ENCODE results near the gene BANK1. TPM values are rescaled to one million over a fixed set of nuclear protein-coding genes. Genes with fewer than 3 reads are reported as not detected.

Gene BANK1
- total and polyA plus RNA-seq, 12 donors, result 1.5 to 10.3 (median 5.1) TPM

DNA sequence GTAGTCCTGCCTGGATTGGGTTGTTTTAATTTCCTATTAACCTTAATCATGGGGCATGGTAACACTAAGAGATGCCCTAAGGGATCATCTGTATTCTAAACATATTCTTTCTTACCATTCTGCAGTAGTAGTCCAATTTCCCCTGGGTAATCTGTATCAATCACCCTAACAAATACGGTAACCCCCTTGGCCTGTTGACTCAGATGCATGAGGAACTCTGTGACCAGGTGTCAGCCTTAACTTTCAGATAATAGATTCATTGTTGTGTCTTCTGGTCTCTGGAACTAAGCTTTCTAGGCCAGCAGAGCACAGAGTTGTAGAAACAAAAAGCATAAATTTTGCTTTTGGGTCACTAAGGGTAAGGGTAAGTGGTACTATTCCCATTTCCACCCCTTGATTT lies 13.1 kb upstream of the BANK1 start:
- Histone ChIP-seq H3K4me3 (no peak overlapping the region), H3K27ac (no peak overlapping the region), H3K4me1 (replicated peaks in 1 of 2) (no peaks in the 10 kb centered on the region), H3K27me3 (no peaks in the 10 kb centered on the region), H3K9me3 (replicated peaks in 1 of 3) (no peaks in the 10 kb centered on the region), H3K36me3 (replicated peaks in 1 of 2) (no peaks in the 10 kb centered on the region)
- DNase-seq, result no peak
- intact Hi-C loops (cut with DNase I), result no loop called here
- TF ChIP-seq, protein P1, sequence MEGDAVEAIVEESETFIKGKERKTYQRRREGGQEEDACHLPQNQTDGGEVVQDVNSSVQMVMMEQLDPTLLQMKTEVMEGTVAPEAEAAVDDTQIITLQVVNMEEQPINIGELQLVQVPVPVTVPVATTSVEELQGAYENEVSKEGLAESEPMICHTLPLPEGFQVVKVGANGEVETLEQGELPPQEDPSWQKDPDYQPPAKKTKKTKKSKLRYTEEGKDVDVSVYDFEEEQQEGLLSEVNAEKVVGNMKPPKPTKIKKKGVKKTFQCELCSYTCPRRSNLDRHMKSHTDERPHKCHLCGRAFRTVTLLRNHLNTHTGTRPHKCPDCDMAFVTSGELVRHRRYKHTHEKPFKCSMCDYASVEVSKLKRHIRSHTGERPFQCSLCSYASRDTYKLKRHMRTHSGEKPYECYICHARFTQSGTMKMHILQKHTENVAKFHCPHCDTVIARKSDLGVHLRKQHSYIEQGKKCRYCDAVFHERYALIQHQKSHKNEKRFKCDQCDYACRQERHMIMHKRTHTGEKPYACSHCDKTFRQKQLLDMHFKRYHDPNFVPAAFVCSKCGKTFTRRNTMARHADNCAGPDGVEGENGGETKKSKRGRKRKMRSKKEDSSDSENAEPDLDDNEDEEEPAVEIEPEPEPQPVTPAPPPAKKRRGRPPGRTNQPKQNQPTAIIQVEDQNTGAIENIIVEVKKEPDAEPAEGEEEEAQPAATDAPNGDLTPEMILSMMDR (IDR thresholded peaks at IDR 0.05), result no peak
- TF ChIP-seq POLR2A (IDR thresholded peaks at IDR 0.05), result no peak
- 79 to 93% (median 88%) methylated on average over 1 of the region's 1 CpG for WGBS, 4 donors

DNA sequence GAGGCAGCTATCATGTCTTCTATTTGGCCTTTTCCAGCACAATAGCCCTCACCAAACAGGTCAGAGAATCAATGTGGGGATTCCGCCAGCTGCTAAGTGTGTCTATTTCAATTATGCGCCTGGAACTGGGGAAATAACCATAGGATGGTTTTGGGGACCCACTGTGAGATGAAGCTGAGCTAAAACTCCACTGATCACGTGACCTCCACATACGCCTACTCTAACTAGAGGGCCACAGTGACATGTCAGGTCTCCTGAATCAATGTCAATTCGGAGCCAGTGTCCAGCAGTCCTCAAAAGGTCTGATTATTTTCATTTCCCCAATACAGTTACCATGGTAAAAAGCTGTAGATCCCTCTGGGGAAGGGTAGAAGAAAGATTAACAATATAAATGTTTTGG lies 10.2 kb upstream of the BANK1 start:
- no peaks in the 10 kb centered on the region for H3K27me3 ChIP-seq
- 88 to 93% (median 91%) methylated on average over 5 of the region's 5 CpGs for WGBS, 4 donors
- no peak for TF ChIP-seq POLR2A (IDR thresholded peaks at IDR 0.05)
- DNase-seq, result no peak
- H3K9me3 ChIP-seq (replicated peaks in 1 of 3), result no peaks in the 10 kb centered on the region
- intact Hi-C loops (cut with DNase I), result no loop called here
- no peaks in the 10 kb centered on the region for H3K4me1 ChIP-seq (replicated peaks in 1 of 2)
- no peak overlapping the region for H3K4me3 ChIP-seq
- no peaks in the 10 kb centered on the region for H3K36me3 ChIP-seq (replicated peaks in 1 of 2)
- no peak overlapping the region for H3K27ac ChIP-seq

DNA sequence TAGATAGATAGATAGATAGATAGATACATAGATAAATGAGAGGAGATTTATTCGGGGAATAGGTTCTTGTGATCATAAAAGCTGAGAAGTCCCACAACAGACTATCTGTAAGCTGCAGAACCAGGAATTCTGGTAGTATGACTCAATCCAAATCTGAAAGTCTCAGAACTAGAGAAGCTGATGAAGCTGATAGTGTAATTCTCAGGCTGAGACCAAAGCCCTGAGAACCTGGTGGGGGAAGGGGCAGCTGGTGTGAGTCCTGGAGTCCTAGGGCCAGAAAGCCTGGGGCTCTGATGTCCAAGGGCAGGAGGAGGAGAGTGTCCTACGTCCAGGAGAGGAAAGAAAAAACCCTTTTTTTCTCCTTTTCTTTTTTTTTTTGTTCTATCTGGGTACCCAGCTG lies 8.0 kb upstream of the BANK1 start:
- TF ChIP-seq, protein P1 (IDR thresholded peaks at IDR 0.05), result no peak
- TF ChIP-seq POLR2A (IDR thresholded peaks at IDR 0.05), result no peak
- Histone ChIP-seq H3K9me3 (replicated peaks in 1 of 3) (no peaks in the 10 kb centered on the region), H3K36me3 (replicated peaks in 1 of 2) (no peaks in the 10 kb centered on the region), H3K27me3 (no peaks in the 10 kb centered on the region), H3K27ac (no peak overlapping the region), H3K4me3 (no peak overlapping the region), H3K4me1 (replicated peaks in 1 of 2) (no peaks in the 10 kb centered on the region)
- intact Hi-C loops (cut with DNase I), result no loop called here
- WGBS, 4 donors, result 67 to 79% (median 73%) methylated on average over 2 of the region's 2 CpGs
- DNase-seq, result no peak

DNA sequence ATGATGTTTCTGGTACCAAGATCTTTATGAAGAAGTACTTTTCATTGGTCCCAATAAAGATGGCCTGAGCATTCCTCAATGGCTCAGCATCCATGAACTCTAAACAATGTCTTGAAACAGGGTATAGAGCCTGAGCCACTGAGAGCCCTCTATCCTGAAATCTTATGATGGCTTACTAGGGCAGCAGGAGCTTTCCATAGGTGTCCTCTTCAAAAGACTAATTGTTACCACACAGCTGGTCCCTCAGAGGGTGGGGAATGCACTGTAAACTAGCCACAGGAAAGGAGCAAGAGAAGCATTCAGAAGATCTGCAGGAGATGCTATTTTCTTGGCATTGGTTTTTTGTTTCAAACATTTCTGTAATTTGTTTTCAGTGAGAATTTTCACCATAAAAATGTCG lies 5.6 kb upstream of the BANK1 start:
- Histone ChIP-seq H3K4me3 (no peak overlapping the region), H3K36me3 (replicated peaks in 1 of 2) (no peaks in the 10 kb centered on the region), H3K27me3 (no peaks in the 10 kb centered on the region), H3K4me1 (replicated peaks in 1 of 2) (no peaks in the 10 kb centered on the region), H3K9me3 (replicated peaks in 1 of 3) (no peaks in the 10 kb centered on the region), H3K27ac (no peak overlapping the region)
- intact Hi-C loops (cut with DNase I), result no loop called here
- WGBS, 4 donors, result 69 to 81% (median 76%) methylated on average over 1 of the region's 1 CpG
- no peak for DNase-seq
- TF ChIP-seq, protein P1 (IDR thresholded peaks at IDR 0.05), result no peak
- TF ChIP-seq POLR2A (IDR thresholded peaks at IDR 0.05), result no peak

DNA sequence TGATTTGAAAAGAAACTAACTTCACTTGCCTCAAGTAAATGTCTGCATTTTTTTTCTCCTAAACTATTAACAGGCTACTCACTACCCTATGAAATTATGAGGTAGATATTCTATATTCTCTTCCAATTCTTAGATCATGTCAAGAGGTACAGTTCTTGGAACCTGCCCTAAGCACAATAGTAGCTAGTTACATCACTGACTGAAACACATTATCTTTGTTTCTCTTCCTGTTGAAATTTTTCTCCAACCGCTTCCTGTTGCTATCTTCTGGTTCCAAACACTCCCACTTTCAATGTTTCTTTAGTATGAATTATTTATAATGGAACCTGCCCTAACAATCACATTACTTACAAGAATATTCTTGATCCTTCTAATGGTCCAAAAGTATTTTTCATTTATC lies 5.0 kb upstream of the BANK1 start:
- DNase-seq, result no peak
- no peaks in the 10 kb centered on the region for H3K36me3 ChIP-seq (replicated peaks in 1 of 2)
- 79 to 83% (median 82%) methylated on average over 1 of the region's 1 CpG for WGBS, 4 donors
- no peak overlapping the region for H3K4me3 ChIP-seq
- TF ChIP-seq, protein P1 (IDR thresholded peaks at IDR 0.05), result no peak
- TF ChIP-seq POLR2A (IDR thresholded peaks at IDR 0.05), result no peak
- intact Hi-C loops (cut with DNase I), result no loop called here
- H3K9me3 ChIP-seq (replicated peaks in 1 of 3), result no peaks in the 10 kb centered on the region
- no peak overlapping the region for H3K27ac ChIP-seq
- H3K27me3 ChIP-seq, result no peaks in the 10 kb centered on the region
- H3K4me1 ChIP-seq (replicated peaks in 1 of 2), result no peaks in the 10 kb centered on the region
